HPDE6-E6E7 (cell line): ENCODE results near the gene DTD1.

Experiments
- DNase-seq: peaks from one replicate; pipeline ENCODE4 v3.0.0; 2011; ENCODE audit warnings: missing footprints; ENCODE audit errors: extremely low spot score

Gene DTD1

GRCh38 chr20:18615020-18615650 lies 27.3 kb downstream of the DTD1 start:
- DNase-seq = no peak

- DNase-seq = no peak
These were observed 33.1 kb downstream of the DTD1 start for GRCh38 chr20:18621004-18621403.

GRCh38 chr20:18623156-18623910 lies 35.5 kb downstream of the DTD1 start:
- DNase-seq = no peak

- no peak for DNase-seq
These were observed 37.1 kb downstream of the DTD1 start for GRCh38 chr20:18624948-18625347.

GRCh38 chr20:18625907-18626655 lies 38.2 kb downstream of the DTD1 start:
- DNase-seq = no peak

GRCh38 chr20:18628330-18628920 lies 40.6 kb downstream of the DTD1 start:
- no peak for DNase-seq

GRCh38 chr20:18632196-18632789 lies 44.4 kb downstream of the DTD1 start:
- peak; percentile 66 for DNase-seq

GRCh38 chr20:18633411-18633810 lies 45.6 kb downstream of the DTD1 start:
- no peak for DNase-seq

GRCh38 chr20:18634501-18634900 lies 46.6 kb downstream of the DTD1 start:
- no peak for DNase-seq

GRCh38 chr20:18635380-18635779 lies 47.5 kb downstream of the DTD1 start:
- DNase-seq = no peak

- DNase-seq = no peak
These were observed 49.4 kb downstream of the DTD1 start for GRCh38 chr20:18637224-18637623.

- DNase-seq = no peak
These were observed 50.9 kb downstream of the DTD1 start for GRCh38 chr20:18638768-18639167.

GRCh38 chr20:18639501-18639979 lies 51.7 kb downstream of the DTD1 start:
- no peak for DNase-seq

- no peak for DNase-seq
These were observed 57.4 kb downstream of the DTD1 start for GRCh38 chr20:18645196-18645745.

- DNase-seq = no peak
These were observed 58.0 kb downstream of the DTD1 start for GRCh38 chr20:18645851-18646250.

- no peak for DNase-seq
These were observed 59.9 kb downstream of the DTD1 start for GRCh38 chr20:18647777-18648176.

- DNase-seq = no peak
These were observed 62.4 kb downstream of the DTD1 start for GRCh38 chr20:18650224-18650623.

GRCh38 chr20:18653736-18654447 lies 66.0 kb downstream of the DTD1 start:
- no peak for DNase-seq

GRCh38 chr20:18654448-18654773 lies 66.6 kb downstream of the DTD1 start:
- DNase-seq = no peak

GRCh38 chr20:18657575-18657974 lies 69.7 kb downstream of the DTD1 start:
- peak; percentile 19 for DNase-seq
